Activated CD4-positive, alpha-beta memory T cell treated with anti-CD3 and anti-CD28 coated beads, Interleukin-2, amount 10 ng/mL, durations not matched to agents 7 days and 5 days (primary cell): Measurements from ENCODE around the gene EFS. TPM values are rescaled to one million over a fixed set of nuclear protein-coding genes. Genes with fewer than 3 reads are reported as not detected.

Experiments
- CTCF ChIA-PET: fragments of 350-600 bp; sonication (Branson Sonifier 250); formaldehyde crosslinking; loops from one replicate; lab custom pipeline; 2021; ENCODE audit warnings: antibody characterized with exemption, inconsistent platforms; lab: Charles Lee
- POLR2A ChIA-PET: fragments of 350-600 bp; sonication (Branson Sonifier 250); formaldehyde crosslinking; loops from one replicate; lab custom pipeline; 2021; ENCODE audit warnings: antibody characterized with exemption; lab: Charles Lee
- DNase-seq: peaks from one replicate; pipeline ENCODE4 v3.0.0-alpha.2; 2020
- H3K27ac Mint-ChIP-seq: one replicate; pipeline ENCODE4 v1.8.0; 2021; ENCODE audit warnings: mild to moderate bottlenecking, mixed read lengths
- H3K27me3 Mint-ChIP-seq: one replicate; pipeline ENCODE4 v1.8.0; 2021; ENCODE audit warnings: mixed read lengths
- H3K36me3 Mint-ChIP-seq: one replicate; pipeline ENCODE4 v1.8.0; 2021; ENCODE audit warnings: low read depth, mixed read lengths
- H3K4me1 Mint-ChIP-seq: one replicate; pipeline ENCODE4 v1.8.0; 2021; ENCODE audit warnings: mixed read lengths
- H3K4me3 Mint-ChIP-seq: one replicate; pipeline ENCODE4 v1.8.0; 2021; ENCODE audit warnings: mild to moderate bottlenecking, mixed read lengths
- H3K9me3 Mint-ChIP-seq: one replicate; pipeline ENCODE4 v1.8.0; 2021; ENCODE audit warnings: mixed read lengths
- total RNA-seq, 2 experiments: library from RNA; stranded (reverse); gene quantifications; one replicate each; pipeline ENCODE4 v1.2.3, GENCODE V29; 2021

EFS gene
- total RNA-seq, 2 experiments from 2014 or later, result not detected

DNA sequence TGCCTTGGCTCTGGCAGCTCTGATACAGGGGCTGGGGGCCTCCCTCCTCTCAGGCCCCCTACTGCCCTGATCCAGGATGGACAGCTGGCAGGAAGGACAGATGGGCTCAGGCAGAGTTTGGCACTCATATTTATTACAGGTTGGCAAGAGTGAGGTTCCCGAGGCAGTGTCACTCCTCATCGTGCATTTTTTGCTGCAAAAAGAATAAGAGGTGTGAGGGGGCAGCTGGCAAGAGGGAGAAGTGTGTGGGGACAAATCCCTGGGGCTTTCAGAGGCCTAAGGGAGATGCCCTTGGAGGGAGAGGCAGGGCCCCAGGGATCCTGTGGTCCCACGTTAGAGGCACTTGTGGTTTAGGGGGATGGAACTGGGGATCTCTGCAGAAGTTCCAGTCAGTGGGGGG lies 16.9 kb upstream of the EFS start:
- Mint-ChIP-seq H3K9me3 (no peaks in the 10 kb centered on the region), H3K4me3 (no peak overlapping the region), H3K4me1 (no peaks in the 10 kb centered on the region), H3K27ac (no peak overlapping the region), H3K27me3 (peaks cover 3% of the 10 kb centered on the region), H3K36me3 (no peaks in the 10 kb centered on the region)
- CTCF ChIA-PET, result interaction anchor here (2.0 kb wide), 1 partner anchor 261 kb away, joined by 6 read pairs; no protein-coding TSS in a partner anchor
- no peak for DNase-seq
- POLR2A ChIA-PET, result interaction anchor here (2.7 kb wide), 1 partner anchor 60 kb away, joined by 10 read pairs; the partner anchor contains the start of gene PABPN1

DNA sequence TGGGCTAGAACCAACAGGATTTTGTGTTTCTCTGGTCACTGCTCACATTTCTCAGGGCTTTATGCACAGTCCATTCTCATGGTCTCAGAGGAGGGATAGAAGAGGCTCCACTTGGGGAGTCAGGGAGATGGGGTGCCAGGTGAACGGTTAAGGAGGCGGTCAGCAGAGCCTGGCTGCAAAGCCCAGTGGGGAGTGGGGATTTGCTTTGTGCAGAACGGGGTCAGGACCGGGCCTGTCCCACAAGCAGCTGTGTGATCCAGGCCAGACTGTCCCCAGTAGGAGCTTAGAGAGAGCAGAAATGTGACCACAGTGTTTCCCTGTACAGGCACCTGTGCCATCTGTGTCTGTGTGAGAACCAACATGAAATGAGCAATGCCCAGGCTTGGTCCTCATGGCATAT lies 16.0 kb upstream of the EFS start:
- CTCF ChIA-PET, result interaction anchor here (0.9 to 3.1 kb wide), 13 partner anchors 7 to 313 kb away, joined by 3 to 27 read pairs (median 5); no protein-coding TSS in a partner anchor
- Mint-ChIP-seq H3K4me3 (no peak overlapping the region), H3K36me3 (no peaks in the 10 kb centered on the region)

DNA sequence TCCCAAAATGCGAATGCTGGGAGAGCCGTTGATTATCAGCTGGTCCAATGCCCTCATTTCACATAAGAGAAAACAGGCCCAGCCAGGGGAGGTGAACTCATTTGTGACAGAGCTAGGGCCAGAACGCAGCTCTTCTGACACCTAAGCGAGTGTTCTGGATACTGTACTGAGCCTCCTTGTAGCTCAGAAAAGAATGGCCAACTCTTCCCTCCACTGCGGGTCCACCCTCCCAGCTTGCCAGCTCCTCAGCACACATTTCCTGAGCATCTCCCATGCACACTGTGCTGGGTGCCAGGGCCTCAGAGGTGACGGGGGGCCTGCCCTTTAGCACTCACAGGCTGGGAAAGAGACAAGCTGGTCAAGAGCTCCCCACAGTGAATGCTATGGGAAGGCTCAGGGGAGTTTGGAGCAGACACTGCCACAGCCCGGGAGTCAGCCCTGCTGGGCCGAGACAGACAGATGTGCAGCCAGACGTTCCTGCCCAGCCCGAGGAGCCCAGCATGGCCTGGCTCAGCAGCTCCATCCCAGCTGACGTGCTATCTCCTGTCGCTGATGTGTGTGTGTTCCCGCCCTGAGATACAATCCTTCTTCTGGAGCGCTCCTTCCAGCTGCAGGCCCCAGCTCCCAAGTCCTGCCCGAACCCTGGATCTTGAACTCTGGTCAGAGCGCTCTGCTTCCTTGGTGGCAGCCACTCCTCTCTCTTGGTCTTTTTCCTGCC lies 15.4 kb upstream of the EFS start:
- DNase-seq, result no peak
- Mint-ChIP-seq H3K4me3 (no peak overlapping the region), H3K27me3 (peaks cover 3% of the 10 kb centered on the region), H3K27ac (no peak overlapping the region), H3K36me3 (no peaks in the 10 kb centered on the region), H3K9me3 (no peaks in the 10 kb centered on the region), H3K4me1 (no peaks in the 10 kb centered on the region)
- POLR2A ChIA-PET, result interaction anchor here (1.4 to 2.7 kb wide), 2 partner anchors 54 to 59 kb away, joined by 3 to 10 read pairs; partner anchors contain the start of gene PABPN1
- CTCF ChIA-PET, result interaction anchor here (0.6 to 3.1 kb wide), 27 partner anchors 8 to 312 kb away, joined by 3 to 27 read pairs (median 4); partner anchors contain the start of genes EFS and SLC22A17

More for the DNA sequence above, 16.0 kb upstream of the EFS start:
- no peaks in the 10 kb centered on the region for H3K9me3 Mint-ChIP-seq
- no peak overlapping the region for H3K27ac Mint-ChIP-seq
- no peaks in the 10 kb centered on the region for H3K4me1 Mint-ChIP-seq
- POLR2A ChIA-PET, result interaction anchor here (2.7 kb wide), 1 partner anchor 59 kb away, joined by 10 read pairs; the partner anchor contains the start of gene PABPN1
- H3K27me3 Mint-ChIP-seq, result peaks cover 3% of the 10 kb centered on the region
- no peak for DNase-seq

DNA sequence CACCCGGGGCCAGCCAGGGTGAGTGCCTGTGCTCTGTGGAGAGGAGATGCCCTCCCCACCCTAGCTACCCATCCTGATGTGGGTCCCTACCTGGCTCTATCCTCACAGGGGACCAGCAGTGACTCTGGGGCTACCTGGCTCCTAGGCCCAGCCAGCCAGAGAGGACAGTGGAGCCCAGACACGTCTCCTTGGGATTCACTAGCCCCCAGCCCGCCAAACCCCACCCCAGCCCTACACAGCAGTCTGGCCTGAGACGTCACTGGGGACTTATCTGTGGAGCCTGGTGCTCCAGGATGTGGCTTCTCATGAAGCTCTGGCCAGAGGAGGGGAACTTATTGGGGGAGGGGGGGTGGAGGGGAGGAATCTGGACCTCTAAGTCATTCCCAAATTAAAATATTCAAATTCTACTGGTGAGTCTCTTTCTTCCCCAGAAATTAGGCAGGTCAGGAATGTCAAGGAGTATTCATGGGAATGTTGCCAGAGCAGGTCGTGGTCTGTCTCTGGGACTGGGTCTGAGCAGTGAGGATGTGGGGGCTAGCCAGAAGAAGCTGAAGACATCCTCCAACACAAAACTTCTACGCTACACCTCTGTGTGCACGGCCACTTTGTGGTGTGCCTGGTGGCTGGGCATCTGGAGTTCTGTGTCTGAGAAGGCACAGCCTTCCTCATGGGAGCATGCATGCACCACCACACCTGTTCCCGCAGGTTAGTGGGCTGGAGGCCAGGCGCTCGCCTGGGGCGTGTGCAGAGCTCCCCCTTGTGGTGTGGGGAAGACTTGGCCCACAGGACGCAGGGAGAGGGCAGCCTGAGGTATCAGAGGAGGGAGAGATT lies 14.6 kb upstream of the EFS start:
- H3K27ac Mint-ChIP-seq, result no peak overlapping the region
- DNase-seq, result peak; percentile 63
- no peaks in the 10 kb centered on the region for H3K36me3 Mint-ChIP-seq
- ChIA-PET CTCF (interaction anchor here (0.6 to 3.1 kb wide), 27 partner anchors 9 to 311 kb away, joined by 3 to 27 read pairs (median 4); partner anchors contain the start of genes EFS and SLC22A17), POLR2A (interaction anchor here (1.4 to 2.7 kb wide), 2 partner anchors 53 to 58 kb away, joined by 3 to 10 read pairs; partner anchors contain the start of gene PABPN1)
- no peak overlapping the region for H3K4me3 Mint-ChIP-seq
- H3K9me3 Mint-ChIP-seq, result no peaks in the 10 kb centered on the region
- H3K4me1 Mint-ChIP-seq, result no peaks in the 10 kb centered on the region
- peaks cover 3% of the 10 kb centered on the region for H3K27me3 Mint-ChIP-seq

DNA sequence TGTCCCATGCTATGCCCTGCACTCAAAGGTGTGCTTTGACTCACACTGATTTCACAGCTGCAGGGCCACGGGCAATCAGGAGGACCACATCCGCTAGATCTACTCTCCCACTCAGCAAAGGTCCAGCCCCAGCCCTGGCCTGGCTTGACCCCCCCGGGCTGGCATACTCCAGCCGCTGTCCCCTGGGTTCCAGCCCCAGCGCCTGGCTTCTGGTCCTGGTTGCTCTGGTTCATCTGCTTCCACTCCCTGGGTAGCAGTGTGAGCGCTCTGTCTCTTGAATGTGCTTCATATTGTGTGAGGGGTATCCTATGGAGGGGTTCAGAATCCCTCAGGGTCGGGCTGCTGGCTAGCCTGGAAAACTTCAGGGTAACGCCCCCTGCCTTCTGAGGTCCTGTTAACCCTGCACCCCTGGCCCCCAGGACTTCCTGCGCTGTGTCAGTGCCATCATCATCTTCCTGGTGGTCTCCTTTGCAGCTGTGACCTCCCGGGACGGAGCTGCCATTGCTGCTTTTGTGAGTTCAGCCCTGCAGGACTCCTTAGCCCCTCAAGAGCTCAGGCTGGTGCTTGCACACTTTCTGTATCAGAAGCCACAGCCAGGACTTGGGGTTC lies 13.7 kb upstream of the EFS start:
- no peak for DNase-seq
- ChIA-PET CTCF (interaction anchor here (1.8 to 3.1 kb wide), 3 partner anchors 11 to 258 kb away, joined by 7 to 27 read pairs (median 7); no protein-coding TSS in a partner anchor), POLR2A (no interaction called here)
- H3K36me3 Mint-ChIP-seq, result no peaks in the 10 kb centered on the region
- H3K27me3 Mint-ChIP-seq, result peaks cover 3% of the 10 kb centered on the region
- H3K4me1 Mint-ChIP-seq, result no peaks in the 10 kb centered on the region
- H3K4me3 Mint-ChIP-seq, result no peak overlapping the region
- H3K9me3 Mint-ChIP-seq, result no peaks in the 10 kb centered on the region
- H3K27ac Mint-ChIP-seq, result no peak overlapping the region

DNA sequence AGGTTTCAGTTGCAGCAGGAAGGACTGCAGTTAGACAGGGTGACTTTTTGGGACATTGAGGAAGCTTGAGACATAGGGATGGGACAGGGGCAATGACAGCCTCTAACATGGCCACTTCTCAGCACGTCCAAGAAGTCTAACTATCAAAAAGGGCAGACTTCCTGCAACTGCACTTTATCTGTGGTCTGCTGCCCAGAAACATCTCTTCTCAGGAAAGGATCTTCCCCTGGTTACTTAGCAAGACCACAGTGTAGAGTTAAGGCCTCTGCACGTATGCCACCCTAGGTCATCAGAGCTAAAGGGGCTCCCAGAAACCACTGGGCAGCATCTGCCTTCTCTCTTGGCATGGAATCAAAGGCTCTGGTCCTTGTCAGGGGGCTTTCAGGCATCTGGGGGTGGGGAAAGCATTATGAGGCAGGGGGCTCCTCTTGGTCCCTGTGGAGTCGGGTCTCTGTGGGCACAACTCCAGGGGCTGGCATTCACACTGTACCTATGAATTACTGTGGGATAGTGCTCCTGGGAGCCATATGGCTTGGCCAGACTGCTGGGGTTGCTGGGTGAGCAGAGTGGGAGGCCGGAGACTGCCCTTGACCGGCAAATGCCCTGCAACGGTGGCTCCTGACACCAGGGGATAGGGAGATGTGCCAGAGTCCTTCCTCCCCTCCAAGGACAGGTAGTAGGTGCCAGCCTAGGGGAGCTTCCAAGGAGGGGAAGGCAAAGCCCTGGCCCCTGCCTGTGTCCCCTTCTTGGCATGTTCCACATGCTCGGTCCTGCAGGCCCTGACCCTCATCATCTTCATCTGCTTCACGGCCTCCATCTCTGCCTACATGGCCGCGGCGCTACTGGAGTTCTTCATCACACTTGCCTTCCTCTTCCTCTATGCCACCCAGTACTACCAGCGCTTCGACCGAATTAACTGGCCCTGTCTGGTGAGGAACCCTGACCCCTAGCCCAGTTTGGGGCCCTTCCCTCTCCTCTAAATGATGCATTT lies 12.9 kb upstream of the EFS start:
- Mint-ChIP-seq H3K4me3 (no peak overlapping the region), H3K4me1 (no peaks in the 10 kb centered on the region), H3K9me3 (no peaks in the 10 kb centered on the region), H3K27me3 (peaks cover 3% of the 10 kb centered on the region), H3K27ac (no peak overlapping the region), H3K36me3 (no peaks in the 10 kb centered on the region)
- CTCF ChIA-PET, result no interaction called here
- DNase-seq, result no peak
- POLR2A ChIA-PET, result no interaction called here

DNA sequence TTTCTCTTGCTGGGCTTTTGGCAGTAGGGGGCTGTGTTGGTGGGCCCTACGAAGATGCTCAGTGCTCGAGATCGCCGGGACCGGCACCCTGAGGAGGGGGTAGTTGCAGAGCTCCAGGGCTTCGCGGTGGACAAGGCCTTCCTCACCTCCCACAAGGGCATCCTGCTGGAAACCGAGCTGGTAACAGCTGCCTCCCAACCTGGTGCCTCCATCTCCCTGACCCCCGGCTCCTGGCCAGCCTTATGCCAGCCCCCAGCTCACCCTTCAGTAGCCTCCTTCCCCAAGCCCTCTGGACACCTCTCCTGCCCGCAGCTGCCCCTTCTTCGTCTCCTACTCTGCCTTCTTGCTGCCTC lies 12.2 kb upstream of the EFS start:
- Mint-ChIP-seq H3K4me3 (no peak overlapping the region), H3K36me3 (no peaks in the 10 kb centered on the region), H3K4me1 (no peaks in the 10 kb centered on the region), H3K27me3 (peaks cover 3% of the 10 kb centered on the region), H3K9me3 (no peaks in the 10 kb centered on the region), H3K27ac (no peak overlapping the region)
- ChIA-PET CTCF (interaction anchor here (1.1 kb wide), 1 partner anchor 25 kb away, joined by 3 read pairs; the partner anchor contains the start of gene SLC22A17), POLR2A (no interaction called here)
- DNase-seq, result no peak

DNA sequence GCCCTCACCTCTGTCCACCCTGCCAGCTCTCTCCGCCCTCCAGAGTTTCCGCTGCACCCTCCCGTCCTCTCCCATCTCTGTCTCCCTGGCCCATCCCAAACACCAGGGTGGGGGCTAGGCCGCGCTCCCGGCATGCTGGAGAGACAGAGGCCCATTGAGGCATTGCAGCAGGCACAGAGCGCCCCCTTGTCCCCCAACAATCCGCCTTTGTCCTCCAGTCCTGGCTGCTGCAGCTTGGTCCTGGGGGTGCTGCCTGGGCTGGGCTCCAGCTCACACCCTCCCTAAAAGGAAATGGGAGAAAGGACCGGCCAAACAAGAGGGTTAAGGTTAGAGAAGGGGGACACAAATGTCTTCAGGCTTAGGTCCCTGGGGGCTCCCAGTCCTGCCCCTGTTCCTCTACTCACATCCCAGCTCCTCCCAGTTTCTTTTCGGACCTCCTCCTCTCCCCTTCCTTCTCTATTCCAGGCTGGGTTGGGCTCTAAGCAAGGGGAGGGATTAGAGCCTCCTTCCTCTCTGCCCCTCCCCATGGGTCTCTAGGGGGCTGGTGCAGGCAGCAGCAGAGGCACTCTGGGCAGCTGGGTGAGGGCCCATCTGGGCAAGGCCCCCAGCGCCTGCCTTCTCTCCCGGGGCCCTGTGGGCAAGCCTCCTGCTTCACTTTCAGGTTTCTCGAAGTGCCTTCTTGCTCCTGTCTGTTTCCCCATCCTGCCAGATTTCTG lies 11.7 kb upstream of the EFS start, which contains the start of gene CMTM5:
TSS of gene CMTM5 (plus strand) at position 565 of the 716 bp plus-strand sequence. CDS start 206 bp downstream, outside the sequence.
- CTCF ChIA-PET, result interaction anchor here (1.1 kb wide), 1 partner anchor 24 kb away, joined by 3 read pairs; the partner anchor contains the start of gene SLC22A17
- Mint-ChIP-seq H3K27me3 (peaks cover 3% of the 10 kb centered on the region), H3K4me1 (peaks cover 2% of the 10 kb centered on the region)

DNA sequence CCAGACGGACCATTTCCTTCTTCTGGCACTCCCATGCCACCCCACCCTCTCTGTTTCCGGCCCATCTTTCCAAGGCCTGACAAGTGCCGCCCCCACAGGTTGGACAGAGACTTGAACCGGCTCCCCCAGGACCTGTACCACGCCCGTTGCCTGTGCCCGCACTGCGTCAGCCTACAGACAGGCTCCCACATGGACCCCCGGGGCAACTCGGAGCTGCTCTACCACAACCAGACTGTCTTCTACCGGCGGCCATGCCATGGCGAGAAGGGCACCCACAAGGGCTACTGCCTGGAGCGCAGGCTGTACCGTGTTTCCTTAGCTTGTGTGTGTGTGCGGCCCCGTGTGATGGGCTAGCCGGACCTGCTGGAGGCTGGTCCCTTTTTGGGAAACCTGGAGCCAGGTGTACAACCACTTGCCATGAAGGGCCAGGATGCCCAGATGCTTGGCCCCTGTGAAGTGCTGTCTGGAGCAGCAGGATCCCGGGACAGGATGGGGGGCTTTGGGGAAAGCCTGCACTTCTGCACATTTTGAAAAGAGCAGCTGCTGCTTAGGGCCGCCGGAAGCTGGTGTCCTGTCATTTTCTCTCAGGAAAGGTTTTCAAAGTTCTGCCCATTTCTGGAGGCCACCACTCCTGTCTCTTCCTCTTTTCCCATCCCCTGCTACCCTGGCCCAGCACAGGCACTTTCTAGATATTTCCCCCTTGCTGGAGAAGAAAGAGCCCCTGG lies 10.7 kb upstream of the EFS start:
- POLR2A ChIA-PET, result no interaction called here
- no peak overlapping the region for H3K4me3 Mint-ChIP-seq
- no peak overlapping the region for H3K27ac Mint-ChIP-seq
- no peaks in the 10 kb centered on the region for H3K36me3 Mint-ChIP-seq
- peaks cover 4% of the 10 kb centered on the region for H3K4me1 Mint-ChIP-seq
- H3K27me3 Mint-ChIP-seq, result peaks cover 4% of the 10 kb centered on the region
- CTCF ChIA-PET, result interaction anchor here (0.6 kb wide), 1 partner anchor 111 kb away, joined by 3 read pairs; no protein-coding TSS in a partner anchor
- DNase-seq, result no peak
- H3K9me3 Mint-ChIP-seq, result no peaks in the 10 kb centered on the region

More for the DNA sequence above, 11.7 kb upstream of the EFS start, which contains the start of gene CMTM5:
- Mint-ChIP-seq H3K27ac (no peak within 1 kb of the TSS), H3K9me3 (no peaks in the 10 kb centered on the region), H3K36me3 (no peaks in the 10 kb centered on the region), H3K4me3 (no peak within 1 kb of the TSS)
- no peak for DNase-seq
- POLR2A ChIA-PET, result no interaction called here

DNA sequence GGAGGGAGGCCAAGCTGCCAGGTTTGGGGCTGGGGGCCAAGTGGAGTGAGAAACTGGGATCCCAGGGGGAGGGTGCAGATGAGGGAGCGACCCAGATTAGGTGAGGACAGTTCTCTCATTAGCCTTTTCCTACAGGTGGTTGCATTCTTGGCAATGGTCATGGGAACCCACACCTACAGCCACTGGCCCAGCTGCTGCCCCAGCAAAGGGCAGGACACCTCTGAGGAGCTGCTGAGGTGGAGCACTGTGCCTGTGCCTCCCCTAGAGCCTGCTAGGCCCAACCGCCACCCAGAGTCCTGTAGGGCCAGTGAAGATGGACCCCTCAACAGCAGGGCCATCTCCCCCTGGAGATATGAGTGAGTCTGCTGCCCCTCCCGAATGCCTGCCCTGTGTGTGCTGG lies 8.1 kb upstream of the EFS start:
- H3K4me1 Mint-ChIP-seq, result peaks cover 4% of the 10 kb centered on the region
- peaks cover 8% of the 10 kb centered on the region for H3K27me3 Mint-ChIP-seq
- H3K4me3 Mint-ChIP-seq, result no peak overlapping the region
- DNase-seq, result no peak
- POLR2A ChIA-PET, result no interaction called here
- H3K9me3 Mint-ChIP-seq, result no peaks in the 10 kb centered on the region
- CTCF ChIA-PET, result no interaction called here
- H3K27ac Mint-ChIP-seq, result no peak overlapping the region
- H3K36me3 Mint-ChIP-seq, result no peaks in the 10 kb centered on the region
